Measurements from ENCODE around the gene CEP83.

Gene CEP83

DNA sequence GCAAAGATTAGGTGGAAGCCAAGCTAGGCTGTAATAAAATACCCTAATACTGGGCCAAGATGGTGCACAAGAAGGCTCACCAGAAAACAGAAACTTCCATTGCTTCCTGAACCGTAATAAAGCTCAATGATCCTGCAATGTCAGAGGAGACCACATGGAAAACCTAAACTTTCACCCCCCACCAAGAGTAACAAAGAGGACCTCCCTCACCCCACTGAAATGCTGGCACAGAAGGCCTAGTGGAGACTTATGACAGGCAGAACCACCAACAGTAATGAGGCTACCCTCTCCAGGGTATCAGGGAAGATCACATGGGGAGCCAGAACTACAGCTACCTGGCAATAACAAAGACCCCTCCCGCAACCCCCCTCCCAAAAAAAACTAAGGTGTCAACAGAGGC, 43.1 kb downstream of the CEP83 start:
- no peak for ATAC-seq
- no peak for TF ChIP-seq CREB5 (CRISPR knock-in tag; IDR thresholded peaks at IDR 0.05; ENCODE audit: low read depth)

GRCh38 chr12:94415066-94415465, 44.6 kb downstream of the CEP83 start:
- no peak for ATAC-seq
- TF ChIP-seq ZFP30 (CRISPR knock-in tag; IDR thresholded peaks at IDR 0.05), result no peak
- TF ChIP-seq, protein P1, sequence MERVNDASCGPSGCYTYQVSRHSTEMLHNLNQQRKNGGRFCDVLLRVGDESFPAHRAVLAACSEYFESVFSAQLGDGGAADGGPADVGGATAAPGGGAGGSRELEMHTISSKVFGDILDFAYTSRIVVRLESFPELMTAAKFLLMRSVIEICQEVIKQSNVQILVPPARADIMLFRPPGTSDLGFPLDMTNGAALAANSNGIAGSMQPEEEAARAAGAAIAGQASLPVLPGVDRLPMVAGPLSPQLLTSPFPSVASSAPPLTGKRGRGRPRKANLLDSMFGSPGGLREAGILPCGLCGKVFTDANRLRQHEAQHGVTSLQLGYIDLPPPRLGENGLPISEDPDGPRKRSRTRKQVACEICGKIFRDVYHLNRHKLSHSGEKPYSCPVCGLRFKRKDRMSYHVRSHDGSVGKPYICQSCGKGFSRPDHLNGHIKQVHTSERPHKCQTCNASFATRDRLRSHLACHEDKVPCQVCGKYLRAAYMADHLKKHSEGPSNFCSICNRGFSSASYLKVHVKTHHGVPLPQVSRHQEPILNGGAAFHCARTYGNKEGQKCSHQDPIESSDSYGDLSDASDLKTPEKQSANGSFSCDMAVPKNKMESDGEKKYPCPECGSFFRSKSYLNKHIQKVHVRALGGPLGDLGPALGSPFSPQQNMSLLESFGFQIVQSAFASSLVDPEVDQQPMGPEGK (CRISPR knock-in tag; IDR thresholded peaks at IDR 0.05; ENCODE audit: borderline replicate concordance), result no peak
- TF ChIP-seq ARNTL (CRISPR knock-in tag; IDR thresholded peaks at IDR 0.05; ENCODE audit: borderline replicate concordance, low read depth), result no peak
- no peak for TF ChIP-seq TSHZ2 (CRISPR knock-in tag; IDR thresholded peaks at IDR 0.05)
- TF ChIP-seq ZNF8 (CRISPR knock-in tag; IDR thresholded peaks at IDR 0.05), result no peak
- no peak for TF ChIP-seq CSDC2 (CRISPR knock-in tag; IDR thresholded peaks at IDR 0.05)
- TF ChIP-seq GLIS3 (CRISPR knock-in tag; IDR thresholded peaks at IDR 0.05), result no peak
- no peak for TF ChIP-seq BACH2 (CRISPR knock-in tag; IDR thresholded peaks at IDR 0.05; ENCODE audit: borderline replicate concordance)
- TF ChIP-seq ESRRG (CRISPR knock-in tag; IDR thresholded peaks at IDR 0.05), result no peak

- peak; percentile 44; the same call in 2 of the 3 replicates for ATAC-seq
- TF ChIP-seq PPARA (CRISPR knock-in tag; IDR thresholded peaks at IDR 0.05; ENCODE audit: borderline replicate concordance), result no peak
Measured at GRCh38 chr12:94405413-94406116, 54.1 kb downstream of the CEP83 start.

- TF ChIP-seq CSDC2 (CRISPR knock-in tag; IDR thresholded peaks at IDR 0.05) (no peak), ZNF70 (CRISPR knock-in tag; IDR thresholded peaks at IDR 0.05) (no peak), RARB (CRISPR knock-in tag; IDR thresholded peaks at IDR 0.05) (no peak), ARNTL (CRISPR knock-in tag; IDR thresholded peaks at IDR 0.05; ENCODE audit: borderline replicate concordance, low read depth) (no peak), ZFP30 (CRISPR knock-in tag; IDR thresholded peaks at IDR 0.05) (no peak), ZNF565 (CRISPR knock-in tag; conservative IDR thresholded peaks at IDR 0.05; ENCODE audit: low read depth) (no peak), OSR1 (CRISPR knock-in tag; IDR thresholded peaks at IDR 0.05) (no peak), ISL1 (CRISPR knock-in tag; IDR thresholded peaks at IDR 0.05) (no peak), ZFP3 (CRISPR knock-in tag; IDR thresholded peaks at IDR 0.05) (no peak), TCF4 (CRISPR knock-in tag; IDR thresholded peaks at IDR 0.05; ENCODE audit: borderline replicate concordance) (no peak), ESRRG (CRISPR knock-in tag; IDR thresholded peaks at IDR 0.05) (no peak)
- TF ChIP-seq, protein P2, sequence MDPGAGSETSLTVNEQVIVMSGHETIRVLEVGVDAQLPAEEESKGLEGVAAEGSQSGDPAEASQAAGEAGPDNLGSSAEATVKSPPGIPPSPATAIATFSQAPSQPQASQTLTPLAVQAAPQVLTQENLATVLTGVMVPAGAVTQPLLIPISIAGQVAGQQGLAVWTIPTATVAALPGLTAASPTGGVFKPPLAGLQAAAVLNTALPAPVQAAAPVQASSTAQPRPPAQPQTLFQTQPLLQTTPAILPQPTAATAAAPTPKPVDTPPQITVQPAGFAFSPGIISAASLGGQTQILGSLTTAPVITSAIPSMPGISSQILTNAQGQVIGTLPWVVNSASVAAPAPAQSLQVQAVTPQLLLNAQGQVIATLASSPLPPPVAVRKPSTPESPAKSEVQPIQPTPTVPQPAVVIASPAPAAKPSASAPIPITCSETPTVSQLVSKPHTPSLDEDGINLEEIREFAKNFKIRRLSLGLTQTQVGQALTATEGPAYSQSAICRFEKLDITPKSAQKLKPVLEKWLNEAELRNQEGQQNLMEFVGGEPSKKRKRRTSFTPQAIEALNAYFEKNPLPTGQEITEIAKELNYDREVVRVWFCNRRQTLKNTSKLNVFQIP (CRISPR knock-in tag; IDR thresholded peaks at IDR 0.05; ENCODE audit: borderline replicate concordance, low read depth), result no peak
- ATAC-seq, result no peak
Measured at GRCh38 chr12:94404854-94405253, 54.8 kb downstream of the CEP83 start.

DNA sequence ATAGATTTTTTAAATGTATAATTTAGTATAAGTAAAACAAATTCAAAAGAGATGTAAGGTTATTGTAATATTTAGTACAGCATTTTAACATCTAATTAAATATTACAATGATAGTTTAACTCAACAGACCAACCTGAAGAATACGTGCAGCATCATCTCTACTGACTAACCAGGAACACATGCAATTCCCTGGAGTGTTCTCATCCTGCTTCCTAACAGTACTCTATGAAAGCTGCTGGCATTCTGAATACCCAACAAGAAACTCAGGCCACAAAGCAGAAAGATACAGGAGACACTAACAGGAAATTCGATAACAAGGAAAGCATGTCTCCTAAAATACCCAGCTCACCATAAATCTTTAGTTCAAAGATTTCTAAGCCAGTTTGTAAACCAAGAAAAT, 58.3 kb downstream of the CEP83 start:
- ATAC-seq, result no peak
- TF ChIP-seq ESRRG (CRISPR knock-in tag; IDR thresholded peaks at IDR 0.05) (no peak), TOX (CRISPR knock-in tag; IDR thresholded peaks at IDR 0.05; ENCODE audit: borderline replicate concordance) (no peak), TCF4 (CRISPR knock-in tag; IDR thresholded peaks at IDR 0.05; ENCODE audit: borderline replicate concordance) (no peak), ARNTL (CRISPR knock-in tag; IDR thresholded peaks at IDR 0.05; ENCODE audit: borderline replicate concordance, low read depth) (no peak), ZFP3 (CRISPR knock-in tag; IDR thresholded peaks at IDR 0.05) (no peak), PPARA (CRISPR knock-in tag; IDR thresholded peaks at IDR 0.05; ENCODE audit: borderline replicate concordance) (no peak), OSR1 (CRISPR knock-in tag; IDR thresholded peaks at IDR 0.05) (no peak), CSRNP3 (CRISPR knock-in tag; IDR thresholded peaks at IDR 0.05) (no peak), ISL1 (CRISPR knock-in tag; IDR thresholded peaks at IDR 0.05) (no peak), ZNF8 (CRISPR knock-in tag; IDR thresholded peaks at IDR 0.05) (no peak), ZFP30 (CRISPR knock-in tag; IDR thresholded peaks at IDR 0.05) (no peak)
- TF ChIP-seq, protein P1 (CRISPR knock-in tag; IDR thresholded peaks at IDR 0.05; ENCODE audit: borderline replicate concordance), result no peak
